ENCODE results near the gene RUNX3. TPM values are rescaled to one million over a fixed set of nuclear protein-coding genes. Genes with fewer than 3 reads are reported as not detected.

Gene RUNX3
- total RNA-seq, 2 donors from 2014 or later, result 1.3 to 2.4 TPM

GRCh38 chr1:24921412-24921811 lies 8.7 kb downstream of the RUNX3 start:
- DNase-seq (no peak), ATAC-seq (no peak)
- intact Hi-C loops (cut with DNase I), result no loop called here

- intact Hi-C loops (cut with DNase I), result no loop called here
- DNase-seq (no peak), ATAC-seq (no peak)
These were observed 9.5 kb downstream of the RUNX3 start for GRCh38 chr1:24920533-24920925.

- intact Hi-C loops (cut with DNase I), result no loop called here
- peak in 1 of 2 donors; percentile 42 for ATAC-seq
- DNase-seq, result peak; percentile 56
These were observed 10.1 kb downstream of the RUNX3 start for GRCh38 chr1:24919791-24920532.

GRCh38 chr1:24918995-24919605 lies 11.0 kb downstream of the RUNX3 start:
- ATAC-seq, result no peak
- no peak for DNase-seq
- intact Hi-C loops (cut with DNase I), result no loop called here

- ATAC-seq (no peak), DNase-seq (no peak)
- intact Hi-C loops (cut with DNase I), result no loop called here
These were observed 11.7 kb downstream of the RUNX3 start for GRCh38 chr1:24918370-24918769.

GRCh38 chr1:24917327-24918074 lies 12.6 kb downstream of the RUNX3 start:
- ATAC-seq, result no peak
- intact Hi-C loops (cut with DNase I), result no loop called here
- DNase-seq, result no peak

GRCh38 chr1:24915816-24916602 lies 14.1 kb downstream of the RUNX3 start:
- intact Hi-C loops (cut with DNase I), result no loop called here
- ATAC-seq (no peak), DNase-seq (no peak)

GRCh38 chr1:24914226-24915069 lies 15.6 kb downstream of the RUNX3 start:
- intact Hi-C loops (cut with DNase I), result no loop called here
- no peak for DNase-seq
- peak in 1 of 2 donors; percentile 16 for ATAC-seq

- ATAC-seq (no peak), DNase-seq (no peak)
- intact Hi-C loops (cut with DNase I), result no loop called here
These were observed 16.4 kb downstream of the RUNX3 start for GRCh38 chr1:24913616-24914225.

- ATAC-seq (no peak), DNase-seq (no peak)
- intact Hi-C loops (cut with DNase I), result no loop called here
These were observed 16.8 kb downstream of the RUNX3 start for GRCh38 chr1:24913274-24913604.

GRCh38 chr1:24912376-24913273 lies 17.5 kb downstream of the RUNX3 start:
- DNase-seq, result no peak
- intact Hi-C loops (cut with DNase I), result no loop called here
- ATAC-seq, result no peak

GRCh38 chr1:24911651-24912155 lies 18.4 kb downstream of the RUNX3 start:
- DNase-seq (no peak), ATAC-seq (peak in 1 of 2 donors; percentile 24)
- intact Hi-C loops (cut with DNase I), result no loop called here

GRCh38 chr1:24910751-24911650 lies 19.1 kb downstream of the RUNX3 start:
- DNase-seq, result no peak
- ATAC-seq, result peak; percentile 20 to 48
- intact Hi-C loops (cut with DNase I), result no loop called here

- intact Hi-C loops (cut with DNase I), result no loop called here
These were observed 19.9 kb downstream of the RUNX3 start for GRCh38 chr1:24910210-24910609.

GRCh38 chr1:24909388-24909898 lies 20.6 kb downstream of the RUNX3 start:
- intact Hi-C loops (cut with DNase I), result loop anchor here in 1 of 2 donors (10.0 kb wide), 1 partner anchor 55 kb away; no protein-coding TSS in a partner anchor
- DNase-seq, result peak; percentile 72
- ATAC-seq, result peak; percentile 66 to 71

More at GRCh38 chr1:24910210-24910609, 19.9 kb downstream of the RUNX3 start:
- ATAC-seq (no peak), DNase-seq (no peak)

Data from left cardiac atrium (tissue), 4 donors.